ENCODE results near the gene FANCF.

GRCh38 chr11:22603933-22604332 is 21.7 kb downstream of the FANCF start:
- no peak for TF ChIP-seq POLR2AphosphoS5 (IDR thresholded peaks at IDR 0.05; ENCODE audit: low read depth, low read length)
- TF ChIP-seq POLR2A (IDR thresholded peaks at IDR 0.05; ENCODE audit: low read depth, low read length), result no peak
- no peak for TF ChIP-seq TAF1 (IDR thresholded peaks at IDR 0.05; ENCODE audit: low read depth, low read length)
- TF ChIP-seq SPI1 (IDR thresholded peaks at IDR 0.05; ENCODE audit: low read depth, low read length), result no peak
- no peak for TF ChIP-seq POU2F2 (IDR thresholded peaks at IDR 0.05; ENCODE audit: low read depth, low read length)
